NCI-H1930 (cell line): Measurements from ENCODE around the gene TSSC4.

Experiments
- DNase-seq, 2 experiments: peaks; one replicate each; lab custom pipeline; 2025; lab: John Stamatoyannopoulos, UW

TSSC4 gene

GRCh38 chr11:2417856-2418692 is 17.5 kb downstream of the TSSC4 start:
- no peak for DNase-seq

- DNase-seq, result no peak
These were observed 18.3 kb downstream of the TSSC4 start for GRCh38 chr11:2418693-2419360.

- DNase-seq, result peak; percentile 30 to 75
These were observed 19.3 kb downstream of the TSSC4 start for GRCh38 chr11:2419638-2420501.

- peak; percentile 40 to 71 for DNase-seq
These were observed 20.1 kb downstream of the TSSC4 start for GRCh38 chr11:2420502-2421225.

- DNase-seq, result no peak
These were observed 20.9 kb downstream of the TSSC4 start for GRCh38 chr11:2421226-2421994.

- DNase-seq, result no peak
These were observed 21.4 kb downstream of the TSSC4 start for GRCh38 chr11:2421996-2422395.

- no peak for DNase-seq
These were observed 22.1 kb downstream of the TSSC4 start for GRCh38 chr11:2422461-2423156.

GRCh38 chr11:2423157-2424025 is 22.8 kb downstream of the TSSC4 start:
- DNase-seq, result no peak

- no peak for DNase-seq
These were observed 24.4 kb downstream of the TSSC4 start for GRCh38 chr11:2424811-2425495.

GRCh38 chr11:2425506-2425905 is 25.0 kb downstream of the TSSC4 start:
- DNase-seq, result no peak

- DNase-seq, result no peak
These were observed 25.7 kb downstream of the TSSC4 start for GRCh38 chr11:2426221-2426620.

GRCh38 chr11:2426826-2427521 is 26.4 kb downstream of the TSSC4 start:
- DNase-seq, result no peak

- no peak for DNase-seq
These were observed 27.3 kb downstream of the TSSC4 start for GRCh38 chr11:2427721-2428321.

- DNase-seq, result peak; percentile 22 to 60
These were observed 27.8 kb downstream of the TSSC4 start for GRCh38 chr11:2428322-2428795.

GRCh38 chr11:2431395-2431794 is 30.8 kb downstream of the TSSC4 start:
- DNase-seq, result no peak

GRCh38 chr11:2432171-2432621 is 31.6 kb downstream of the TSSC4 start:
- DNase-seq, result no peak

GRCh38 chr11:2432628-2433071 is 32.1 kb downstream of the TSSC4 start:
- DNase-seq, result no peak
